AG09319 (cell line): ENCODE data around the gene RAPGEF6.

Experiments used
- DNase-seq: peaks from one replicate; pipeline ENCODE4 v3.0.0-alpha.2; 2010; ENCODE audit warnings: low read depth; ENCODE audit errors: extremely low read depth
- CTCF ChIP-seq: IDR thresholded peaks from 2 replicates; pipeline ENCODE4 v1.5.1; 2011; ENCODE audit warnings: low read depth, mild to moderate bottlenecking, inconsistent platforms, low read length, moderate library complexity

Gene RAPGEF6

GRCh38 chr5:131640043-131640856 is 5.2 kb upstream of the RAPGEF6 start:
- no peak for DNase-seq
- no peak for TF ChIP-seq CTCF

GRCh38 chr5:131639148-131639547 is 4.1 kb upstream of the RAPGEF6 start:
- TF ChIP-seq CTCF: no peak
- DNase-seq: no peak

GRCh38 chr5:131637694-131638093 is 2.7 kb upstream of the RAPGEF6 start:
- no peak for TF ChIP-seq CTCF
- no peak for DNase-seq

GRCh38 chr5:131635684-131636572 is 899 bp upstream of the RAPGEF6 start:
- no peak for TF ChIP-seq CTCF
- DNase-seq: no peak

- TF ChIP-seq CTCF: no peak; the same call in 1 of the 2 replicates
- no peak for DNase-seq
Measured at GRCh38 chr5:131634666-131634995, 398 bp downstream of the RAPGEF6 start.

GRCh38 chr5:131634238-131634637 is 791 bp downstream of the RAPGEF6 start:
- no peak for TF ChIP-seq CTCF

GRCh38 chr5:131633830-131634229 is 1.2 kb downstream of the RAPGEF6 start:
- no peak for TF ChIP-seq CTCF
- no peak for DNase-seq

More at GRCh38 chr5:131634238-131634637, 791 bp downstream of the RAPGEF6 start:
- DNase-seq: no peak
